Pulmonary artery endothelial cell (primary cell): ENCODE results near the gene TMEM107. TPM values are rescaled to one million over a fixed set of nuclear protein-coding genes. Genes with fewer than 3 reads are reported as not detected.
"Not testable (repeated sequence)": the region's sequence is repeated elsewhere in the genome, so short reads cannot be mapped to it uniquely, and the experiment has no call there.

Experiments used
- DNase-seq: peaks from one replicate; pipeline ENCODE4 v3.0.0-alpha.2; 2011; ENCODE audit warnings: low read depth, low spot score
- total RNA-seq: library from RNA; depleted of rRNA; stranded (reverse); fragments of >200 nt; gene quantifications from 2 replicates; pipeline ENCODE4 v1.2.3, GENCODE V29; 2014

TMEM107 gene
- total RNA-seq: 15.8 and 33.2 TPM in 2 replicates

DNA sequence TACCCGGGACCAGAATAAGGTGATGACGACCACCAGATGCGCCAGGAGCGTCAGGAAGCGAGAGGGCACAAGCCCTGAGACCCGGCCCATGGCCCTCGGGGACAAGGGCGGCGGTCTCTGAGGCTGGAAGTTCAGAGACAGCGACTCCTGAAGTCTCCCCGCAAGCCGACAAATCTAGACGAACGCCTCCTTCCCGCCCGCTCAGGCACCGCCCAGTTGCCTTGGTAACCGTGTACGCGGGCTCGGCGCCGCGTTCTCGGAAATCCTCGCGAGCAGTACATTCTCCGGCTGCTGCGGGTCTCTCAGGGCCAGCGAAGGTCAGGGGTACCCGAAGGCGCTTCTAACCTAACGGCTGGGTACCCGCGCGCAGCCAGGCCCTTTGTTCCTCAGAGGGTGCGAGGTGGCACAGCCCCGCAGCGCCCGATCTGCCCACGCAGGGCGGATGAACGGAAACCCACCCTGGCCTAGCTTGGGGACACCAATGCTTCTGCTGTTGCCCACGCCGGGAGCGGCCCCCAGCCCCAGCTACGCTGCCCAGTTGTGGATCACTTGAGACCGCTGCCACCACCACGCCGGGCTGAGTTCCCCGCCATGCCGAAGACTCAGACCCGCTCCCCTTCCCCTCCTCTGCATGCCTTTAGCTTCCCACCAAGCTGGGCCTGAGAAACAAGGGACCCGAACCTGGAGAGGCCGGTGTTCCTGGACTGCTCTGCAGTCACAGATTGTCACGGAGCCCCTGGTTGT, at the start of gene TMEM107:
Gene TMEM107 (minus strand): TSS at position 184 of the 744 bp plus-strand sequence. CDS start 94 bp downstream, at position 90.
- no peak for DNase-seq

- DNase-seq: no peak
These were observed 49.0 kb upstream of the TMEM107 start for GRCh38 chr17:8224891-8225812.

DNA sequence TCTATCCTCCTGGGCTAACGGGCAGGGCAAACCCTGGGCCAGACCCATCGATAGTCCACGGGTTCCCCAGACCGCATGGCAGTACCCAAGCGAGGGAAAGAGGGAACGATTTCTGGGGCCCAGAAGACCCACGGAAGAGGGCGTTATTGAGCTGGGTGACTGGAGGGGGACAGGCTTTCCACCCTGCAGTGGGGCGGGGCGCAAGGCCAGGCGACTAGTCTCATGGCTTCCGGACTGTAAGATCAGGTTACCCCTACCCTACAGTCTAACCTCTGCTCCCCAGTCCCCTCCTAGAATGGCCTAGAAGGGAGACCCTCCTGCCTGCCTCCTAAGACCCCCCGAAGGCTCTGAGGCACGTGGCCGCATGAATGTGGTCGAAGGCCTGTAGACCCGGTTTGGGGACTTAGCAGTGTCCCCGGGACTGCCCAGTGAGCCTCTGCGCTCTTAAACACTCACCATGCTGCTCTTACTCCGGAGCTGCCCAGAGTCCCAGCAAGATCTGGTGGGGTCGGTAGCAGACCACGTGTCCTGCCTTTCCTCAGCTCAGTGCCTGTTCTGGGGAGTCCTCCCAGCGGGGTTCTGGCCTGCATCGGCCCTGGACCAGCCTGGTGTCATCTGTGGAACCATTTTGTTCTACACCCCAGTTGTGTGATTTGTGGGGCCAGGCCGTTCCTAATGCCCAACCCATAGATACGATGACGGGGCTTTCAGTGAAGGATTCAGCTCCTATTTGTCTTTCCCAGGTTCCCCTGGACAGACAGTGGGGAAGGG, 47.4 kb upstream of the TMEM107 start:
- no peak for DNase-seq

DNA sequence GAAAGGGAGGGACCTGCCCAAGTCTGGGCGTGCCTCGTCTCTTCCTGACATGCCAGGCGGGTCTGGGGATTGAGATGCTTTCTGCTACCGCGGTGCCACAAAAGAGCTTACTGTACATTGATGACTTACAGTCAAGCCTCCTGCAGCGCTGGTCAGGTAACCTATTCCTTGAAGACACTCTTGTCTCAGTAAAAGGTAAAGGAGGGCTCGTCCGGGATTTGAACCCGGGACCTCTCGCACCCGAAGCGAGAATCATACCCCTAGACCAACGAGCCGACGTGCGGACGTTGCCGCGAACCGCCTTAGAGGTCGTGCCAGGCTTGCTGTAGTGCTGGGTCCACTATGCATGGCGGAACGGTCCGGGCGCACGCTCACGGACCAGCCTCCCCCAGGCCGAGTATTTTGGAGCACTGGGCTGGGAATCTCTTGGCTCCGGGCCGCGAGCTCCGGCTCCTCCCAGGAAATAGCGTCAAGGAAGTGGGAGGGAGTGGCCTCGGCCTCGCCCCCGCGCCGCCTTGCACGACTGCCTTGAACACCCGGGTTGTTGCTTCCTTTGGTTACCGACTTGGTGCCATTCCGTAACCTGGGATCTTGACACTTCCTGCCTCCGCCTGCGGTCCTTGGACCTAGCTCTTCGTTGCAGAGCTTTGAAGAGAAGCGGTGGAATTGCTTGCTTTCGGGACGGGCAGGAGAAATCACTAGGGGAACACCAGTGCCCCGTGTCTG, 46.6 kb upstream of the TMEM107 start:
- peak; percentile 75 for DNase-seq

DNA sequence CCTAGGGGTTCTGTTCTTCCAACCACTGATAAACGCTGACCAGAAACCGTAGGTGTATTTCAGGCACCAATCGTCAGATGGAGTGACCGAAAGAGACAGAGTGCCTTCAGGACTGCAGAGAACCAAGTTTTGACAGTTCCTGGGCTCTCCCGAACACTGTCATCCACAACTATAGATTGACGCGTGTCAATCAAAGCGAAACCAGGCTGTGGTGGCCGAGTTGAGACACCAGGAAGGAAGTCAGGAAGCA, 46.1 kb upstream of the TMEM107 start:
- no peak for DNase-seq

- peak; percentile 49 for DNase-seq
These were observed 45.6 kb upstream of the TMEM107 start for GRCh38 chr17:8221663-8222379.

DNA sequence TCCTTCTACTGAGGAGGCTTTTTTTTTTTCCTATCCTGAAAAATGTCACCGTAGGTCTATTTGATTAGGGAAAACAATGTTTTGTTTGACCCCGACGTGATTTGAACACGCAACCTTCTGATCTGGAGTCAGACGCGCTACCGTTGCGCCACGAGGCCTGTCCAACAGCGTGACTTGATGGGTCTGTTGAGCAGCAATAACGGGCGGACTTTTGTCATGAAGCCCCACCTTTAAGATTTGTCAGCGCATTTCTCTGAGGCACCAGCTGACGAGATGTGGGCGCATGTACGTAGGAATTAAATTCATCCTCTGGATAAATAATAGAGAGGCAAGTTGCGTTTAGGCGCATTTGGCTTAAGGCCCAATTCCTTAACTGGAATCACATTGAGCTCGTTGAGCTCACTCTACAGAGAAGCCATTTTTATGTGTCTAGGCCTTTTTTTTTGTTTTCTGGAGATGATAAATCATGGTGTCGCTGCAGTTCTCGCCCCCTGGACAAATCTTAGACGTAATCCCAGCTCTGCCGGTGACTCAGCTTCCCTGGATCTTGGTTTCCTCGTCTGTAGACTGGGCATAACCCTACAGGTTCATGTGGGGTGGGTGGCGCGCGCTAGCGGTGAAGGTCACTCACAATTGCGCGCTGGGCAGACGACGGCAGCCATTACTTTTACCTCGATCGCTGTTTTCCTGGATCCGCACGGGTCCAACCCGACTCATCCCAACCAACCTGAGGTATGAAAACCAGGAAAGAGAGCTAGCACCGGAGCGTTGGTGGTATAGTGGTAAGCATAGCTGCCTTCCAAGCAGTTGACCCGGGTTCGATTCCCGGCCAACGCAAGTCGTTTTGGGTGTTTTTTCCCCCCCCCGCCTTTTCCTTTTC, 44.8 kb upstream of the TMEM107 start:
- DNase-seq: peak; percentile 71

GRCh38 chr17:8214000-8214399, 37.8 kb upstream of the TMEM107 start:
- not testable (repeated sequence) for DNase-seq

DNA sequence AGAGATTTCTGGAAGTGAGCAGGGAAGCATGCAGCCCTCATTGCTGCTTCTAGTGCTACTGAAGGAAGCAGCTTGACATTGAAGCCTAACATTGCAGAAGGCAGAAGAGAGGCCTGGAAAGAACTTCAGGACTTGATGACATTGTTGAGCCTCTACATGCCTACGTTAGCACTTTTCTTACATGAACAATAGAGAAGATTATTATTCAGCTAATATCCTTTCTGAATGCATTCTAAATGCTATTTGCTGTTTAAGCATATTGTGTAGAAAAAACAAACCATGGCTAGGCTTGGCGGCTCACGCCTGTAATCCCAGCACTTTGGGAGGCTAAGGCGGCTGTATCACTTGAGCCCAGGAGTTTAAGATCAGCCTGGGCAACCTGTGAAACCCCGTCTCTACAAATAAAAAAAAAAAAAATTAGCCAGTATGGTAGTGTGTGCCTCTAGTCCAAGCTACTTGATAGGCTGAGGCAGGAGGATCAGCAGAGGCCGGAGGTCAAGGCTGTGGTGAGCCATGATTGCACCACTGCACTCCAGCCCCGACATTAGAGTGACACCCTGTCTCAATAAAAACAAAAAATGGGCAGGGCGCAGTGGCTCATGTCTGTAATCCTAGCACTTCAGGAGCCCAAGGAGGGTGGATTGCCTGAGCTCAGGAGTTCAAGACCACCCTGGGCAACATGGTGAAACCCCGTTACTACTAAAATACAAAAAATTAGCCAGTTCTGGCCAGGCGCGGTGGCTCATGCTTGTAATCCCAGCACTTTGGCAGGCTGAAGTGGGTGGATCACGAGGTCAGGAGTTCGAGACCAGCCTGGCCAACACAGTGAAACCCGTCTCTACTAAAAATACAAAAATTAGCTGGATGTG, 36.4 kb upstream of the TMEM107 start:
- DNase-seq: no peak

GRCh38 chr17:8210761-8211458, 34.7 kb upstream of the TMEM107 start:
- DNase-seq: no peak

GRCh38 chr17:8209907-8210760, 34.0 kb upstream of the TMEM107 start, which contains the start of gene AURKB:
TSS of gene AURKB (minus strand) at chr17:8210575. CDS start at chr17:8210224, 351 bp downstream.
- DNase-seq: peak; percentile 83

- no peak for DNase-seq
These were observed 30.4 kb upstream of the TMEM107 start for GRCh38 chr17:8206536-8206935.

GRCh38 chr17:8204761-8205555, 28.8 kb upstream of the TMEM107 start:
- DNase-seq: no peak

- DNase-seq: peak; percentile 76
These were observed 16.1 kb upstream of the TMEM107 start for GRCh38 chr17:8192070-8192815.

DNA sequence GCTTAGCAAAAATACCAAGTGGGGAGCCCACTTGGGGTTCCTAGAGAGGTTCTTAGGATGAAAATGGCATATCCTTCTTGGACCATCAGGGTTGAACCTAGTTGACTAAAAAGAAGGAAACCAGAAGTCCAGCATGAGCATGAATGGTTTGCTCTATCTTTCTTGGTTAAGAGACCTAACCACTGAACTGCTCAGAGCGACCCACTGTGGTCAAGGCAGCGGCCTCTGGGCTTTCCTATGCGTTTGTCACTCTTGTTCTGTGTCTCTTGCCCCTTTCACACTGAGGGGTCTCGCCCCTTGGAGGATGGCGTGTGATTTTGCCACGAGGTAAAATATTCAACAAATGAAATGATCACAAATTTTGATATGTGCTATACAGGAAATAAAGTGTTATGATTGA, 14.3 kb upstream of the TMEM107 start:
- DNase-seq: no peak
